ENCODE measurements around the gene CAVIN1.

Gene CAVIN1

DNA sequence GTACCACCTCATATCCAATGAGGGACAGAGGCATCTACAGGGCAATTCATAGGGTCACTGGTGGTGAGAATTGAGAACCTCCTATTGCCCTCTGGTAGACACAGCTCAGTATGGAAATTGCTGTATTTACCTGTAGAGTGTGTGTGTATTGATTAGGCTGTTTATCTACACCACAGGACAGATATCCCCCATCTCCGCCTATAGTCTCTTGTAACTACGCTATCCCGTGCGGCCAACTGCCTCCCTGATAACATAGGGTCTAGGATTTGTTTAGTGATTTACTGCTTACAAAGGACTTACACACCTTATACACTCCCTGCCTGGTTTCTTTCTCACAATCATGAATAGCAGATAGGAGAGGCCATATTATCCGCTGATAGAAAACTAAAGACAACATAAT is 33.2 kb downstream of the CAVIN1 start:
- no peaks in the 10 kb centered on the region for H3K27me3 ChIP-seq (ENCODE audit: insufficient read depth, low read length)
- peaks cover 11% of the 10 kb centered on the region for H3K4me1 ChIP-seq (ENCODE audit: control insufficient read depth, insufficient read depth, low read length, unreplicated experiment)
- peak overlapping the region; percentile 88; the same call in 1 of the 2 replicates for H3K27ac ChIP-seq (ENCODE audit: low read depth, low read length)
- no peak overlapping the region for H3K4me3 ChIP-seq (ENCODE audit: low read depth, low read length)
- peaks cover 32% of the 10 kb centered on the region for H3K79me2 ChIP-seq (ENCODE audit: control insufficient read depth, insufficient read depth, low read length, unreplicated experiment)
- no peaks in the 10 kb centered on the region for H3K36me3 ChIP-seq (ENCODE audit: insufficient read depth, low read length)
- no peak overlapping the region for H2AFZ ChIP-seq (ENCODE audit: low read length, unreplicated experiment)

DNA sequence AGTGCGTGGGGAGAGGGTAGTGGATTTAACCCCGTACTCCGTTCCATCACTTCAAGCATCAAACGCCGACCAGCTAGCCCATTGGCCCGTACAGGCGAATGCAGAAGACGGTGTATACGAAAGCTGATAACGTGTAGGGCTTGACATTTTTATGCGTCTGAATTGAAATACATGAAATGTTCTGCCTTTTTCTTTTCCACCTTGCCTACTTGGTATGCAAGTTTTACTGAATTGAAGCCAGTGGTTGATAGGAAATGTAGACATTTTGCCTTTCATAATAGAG is 34.0 kb downstream of the CAVIN1 start:
- Histone ChIP-seq H3K27me3 (ENCODE audit: insufficient read depth, low read length) (no peaks in the 10 kb centered on the region), H3K36me3 (ENCODE audit: insufficient read depth, low read length) (no peaks in the 10 kb centered on the region), H2AFZ (ENCODE audit: low read length, unreplicated experiment) (peak overlapping the region; percentile 49), H3K4me1 (ENCODE audit: control insufficient read depth, insufficient read depth, low read length, unreplicated experiment) (peaks cover 11% of the 10 kb centered on the region), H3K27ac (ENCODE audit: low read depth, low read length) (peak overlapping the region; percentile 88), H3K4me3 (ENCODE audit: low read depth, low read length) (peak overlapping the region; percentile 75), H3K79me2 (ENCODE audit: control insufficient read depth, insufficient read depth, low read length, unreplicated experiment) (peaks cover 41% of the 10 kb centered on the region)

DNA sequence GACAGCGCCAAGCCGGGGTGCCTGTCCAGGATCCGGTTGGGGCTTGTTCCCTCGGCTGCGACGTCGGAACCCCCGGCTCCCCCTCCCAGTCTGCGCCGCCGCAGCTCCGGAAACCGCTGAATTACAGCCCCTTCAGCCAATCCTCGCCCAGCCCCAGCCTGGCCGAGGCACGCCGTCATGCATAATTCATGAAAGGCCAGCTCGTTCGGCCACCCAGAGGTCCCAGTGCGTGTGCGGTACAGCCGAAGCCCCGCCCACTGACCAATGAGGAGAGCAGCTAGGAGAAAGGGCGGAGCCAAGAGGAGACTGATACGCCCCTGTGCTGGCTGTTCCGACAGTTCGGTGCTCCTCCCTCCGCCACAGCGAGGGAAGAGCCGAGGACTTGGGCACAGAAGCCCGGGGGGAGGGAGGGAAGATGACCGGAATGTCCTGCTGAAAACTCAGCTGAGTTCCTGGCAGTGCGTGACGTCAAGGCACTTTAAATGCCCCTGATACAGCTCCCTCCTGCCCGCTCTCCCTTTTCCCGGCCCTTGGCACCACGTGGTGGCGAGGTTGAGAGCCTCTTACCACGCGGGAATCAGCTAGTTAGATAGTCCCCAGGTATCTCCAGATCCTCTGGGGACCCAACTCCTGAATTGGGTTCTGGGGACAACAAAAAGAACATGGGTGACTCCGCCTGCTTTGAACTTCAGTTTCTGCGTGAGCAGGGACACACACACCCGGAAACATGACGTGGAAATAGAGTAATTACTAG is 34.5 kb downstream of the CAVIN1 start, which contains the start of gene STAT3:
STAT3 (minus strand) TSS at position 62 of the 754 bp plus-strand sequence. CDS start 39,926 bp downstream, outside the sequence.
- Histone ChIP-seq H3K27me3 (ENCODE audit: insufficient read depth, low read length) (no peaks in the 10 kb centered on the region), H3K36me3 (ENCODE audit: insufficient read depth, low read length) (no peaks in the 10 kb centered on the region), H3K4me1 (ENCODE audit: control insufficient read depth, insufficient read depth, low read length, unreplicated experiment) (peaks cover 11% of the 10 kb centered on the region), H3K79me2 (ENCODE audit: control insufficient read depth, insufficient read depth, low read length, unreplicated experiment) (peaks cover 44% of the 10 kb centered on the region), H2AFZ (ENCODE audit: low read length, unreplicated experiment) (peak within 1 kb of the TSS; percentile 49), H3K27ac (ENCODE audit: low read depth, low read length) (peak within 1 kb of the TSS; percentile 88), H3K4me3 (ENCODE audit: low read depth, low read length) (peak within 1 kb of the TSS; percentile 84)

DNA sequence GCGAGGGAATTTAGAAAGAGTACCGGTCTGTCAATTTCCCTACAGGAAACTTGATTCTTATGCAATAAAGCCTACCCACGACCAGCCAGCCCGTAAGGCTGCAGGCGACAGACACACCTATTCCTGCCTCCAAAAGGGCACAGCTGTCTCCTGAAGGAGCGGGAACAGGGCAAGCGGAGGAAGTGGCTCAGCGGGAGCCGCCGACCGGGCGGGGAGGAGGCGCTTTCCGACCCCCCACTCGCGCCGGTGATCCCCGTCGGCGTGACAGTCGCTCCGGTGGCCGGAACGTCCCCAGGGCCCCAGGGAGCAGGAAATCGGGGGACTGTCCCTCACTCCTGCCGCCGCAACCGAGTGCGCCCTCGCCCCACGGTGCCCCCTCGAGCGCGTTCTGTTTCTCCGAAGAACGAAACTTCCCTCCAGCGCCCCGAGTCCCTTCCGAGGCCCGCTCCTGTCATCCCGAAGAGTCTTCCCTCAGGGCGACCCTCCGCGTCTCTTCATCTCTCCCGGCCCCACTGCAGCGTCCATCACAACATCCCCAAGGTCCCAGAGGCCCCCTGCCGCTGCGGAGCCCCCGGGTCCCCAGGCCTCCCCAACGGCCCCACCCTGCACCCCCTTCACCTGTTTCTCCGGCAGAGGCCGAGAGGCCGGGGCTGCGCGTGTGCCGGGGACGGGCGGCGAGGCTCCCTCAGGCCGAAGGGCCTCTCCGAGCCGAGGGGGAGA is 35.2 kb downstream of the CAVIN1 start:
- H3K36me3 ChIP-seq (ENCODE audit: insufficient read depth, low read length): no peaks in the 10 kb centered on the region
- H2AFZ ChIP-seq (ENCODE audit: low read length, unreplicated experiment): peak overlapping the region; percentile 15
- H3K4me3 ChIP-seq (ENCODE audit: low read depth, low read length): peak overlapping the region; percentile 84
- H3K79me2 ChIP-seq (ENCODE audit: control insufficient read depth, insufficient read depth, low read length, unreplicated experiment): peaks cover 51% of the 10 kb centered on the region
- H3K27me3 ChIP-seq (ENCODE audit: insufficient read depth, low read length): no peaks in the 10 kb centered on the region
- H3K4me1 ChIP-seq (ENCODE audit: control insufficient read depth, insufficient read depth, low read length, unreplicated experiment): peaks cover 11% of the 10 kb centered on the region
- H3K27ac ChIP-seq (ENCODE audit: low read depth, low read length): peak overlapping the region; percentile 85

DNA sequence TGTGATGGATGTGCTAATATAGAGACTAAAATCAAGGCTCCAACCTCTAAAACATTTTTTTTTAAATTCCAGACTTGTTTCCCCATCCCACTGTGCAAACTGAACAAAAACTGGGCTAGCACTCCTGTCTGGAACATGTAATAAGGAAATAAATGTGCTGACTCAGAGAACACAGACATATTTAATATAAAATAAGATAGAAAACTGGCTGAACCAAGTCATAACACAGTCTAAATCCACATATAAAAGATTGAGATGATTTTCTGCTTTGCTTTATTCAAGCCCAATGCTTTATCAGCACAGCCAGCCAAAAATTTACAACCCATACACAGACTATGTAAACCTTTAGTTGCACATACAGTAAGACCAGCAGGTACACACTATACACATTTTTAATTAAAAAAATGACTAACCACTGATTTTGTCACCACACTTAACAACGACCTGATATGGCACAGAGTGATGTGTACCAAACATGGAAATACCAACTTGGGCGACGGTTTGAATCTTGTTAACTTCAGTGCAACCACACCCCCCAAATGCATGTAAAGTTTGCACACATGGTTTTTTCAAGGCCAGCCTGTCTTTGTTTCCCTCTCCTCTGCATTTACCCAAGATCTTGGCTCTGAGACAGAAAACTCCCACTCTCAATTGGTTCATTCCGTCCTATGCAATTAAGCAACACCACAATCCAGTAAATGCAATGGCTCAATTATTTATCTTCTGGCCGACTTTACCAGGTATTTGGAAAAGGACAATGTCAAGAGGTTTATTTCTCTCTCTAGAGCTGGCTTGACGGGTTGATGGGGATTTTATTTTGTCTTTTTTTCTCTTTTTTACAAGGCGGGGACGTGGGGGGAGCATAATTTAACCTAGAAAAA is 36.0 kb downstream of the CAVIN1 start:
- peaks cover 58% of the 10 kb centered on the region for H3K79me2 ChIP-seq (ENCODE audit: control insufficient read depth, insufficient read depth, low read length, unreplicated experiment)
- H3K27me3 ChIP-seq (ENCODE audit: insufficient read depth, low read length): no peaks in the 10 kb centered on the region
- H3K4me3 ChIP-seq (ENCODE audit: low read depth, low read length): peak overlapping the region; percentile 84
- peaks cover 11% of the 10 kb centered on the region for H3K4me1 ChIP-seq (ENCODE audit: control insufficient read depth, insufficient read depth, low read length, unreplicated experiment)
- no peaks in the 10 kb centered on the region for H3K36me3 ChIP-seq (ENCODE audit: insufficient read depth, low read length)
- H3K27ac ChIP-seq (ENCODE audit: low read depth, low read length): peak overlapping the region; percentile 85
- no peak overlapping the region for H2AFZ ChIP-seq (ENCODE audit: low read length, unreplicated experiment)

DNA sequence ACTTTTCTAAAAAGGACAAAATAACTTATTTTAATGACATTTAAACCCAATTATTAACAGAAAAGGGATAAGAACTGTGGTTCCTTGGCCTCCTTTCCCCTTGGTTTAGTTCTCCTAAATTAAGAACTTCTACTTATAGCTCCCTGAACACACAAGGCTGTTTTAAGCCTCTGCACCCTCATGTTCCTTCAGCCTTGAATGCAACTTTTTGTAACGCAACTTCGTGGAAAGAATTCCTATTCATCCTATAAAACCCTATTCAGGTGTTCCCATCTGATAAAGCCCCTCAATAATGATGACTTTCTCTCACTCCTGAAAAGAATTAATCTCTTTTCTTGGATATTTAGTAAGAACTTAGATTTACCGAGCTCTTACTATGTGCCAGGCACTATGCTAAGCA is 41.2 kb downstream of the CAVIN1 start:
- Histone ChIP-seq H3K27me3 (ENCODE audit: insufficient read depth, low read length) (no peaks in the 10 kb centered on the region), H3K4me3 (ENCODE audit: low read depth, low read length) (no peak overlapping the region), H3K79me2 (ENCODE audit: control insufficient read depth, insufficient read depth, low read length, unreplicated experiment) (peaks cover 95% of the 10 kb centered on the region), H3K27ac (ENCODE audit: low read depth, low read length) (no peak overlapping the region), H3K4me1 (ENCODE audit: control insufficient read depth, insufficient read depth, low read length, unreplicated experiment) (peaks cover 22% of the 10 kb centered on the region), H2AFZ (ENCODE audit: low read length, unreplicated experiment) (no peak overlapping the region), H3K36me3 (ENCODE audit: insufficient read depth, low read length) (no peaks in the 10 kb centered on the region)

DNA sequence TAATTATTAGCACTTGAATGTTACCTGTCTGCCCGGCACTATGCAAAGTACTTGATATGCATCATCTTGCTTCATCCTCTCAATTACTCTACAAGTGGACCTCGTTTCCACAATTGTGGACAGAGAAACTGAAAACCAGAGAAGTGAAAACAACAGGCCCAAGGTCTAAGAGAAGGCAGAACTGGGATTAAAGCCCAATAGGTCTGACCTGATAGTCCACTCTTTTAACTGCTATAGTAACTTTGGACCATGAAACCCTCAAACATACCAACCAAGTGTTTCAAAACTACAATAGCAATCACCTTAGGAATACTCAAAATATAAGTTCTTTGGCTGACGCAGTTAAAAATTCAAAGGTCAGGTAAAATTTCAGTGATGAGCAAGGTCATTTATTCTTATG is 42.1 kb downstream of the CAVIN1 start:
- no peak overlapping the region for H2AFZ ChIP-seq (ENCODE audit: low read length, unreplicated experiment)

DNA sequence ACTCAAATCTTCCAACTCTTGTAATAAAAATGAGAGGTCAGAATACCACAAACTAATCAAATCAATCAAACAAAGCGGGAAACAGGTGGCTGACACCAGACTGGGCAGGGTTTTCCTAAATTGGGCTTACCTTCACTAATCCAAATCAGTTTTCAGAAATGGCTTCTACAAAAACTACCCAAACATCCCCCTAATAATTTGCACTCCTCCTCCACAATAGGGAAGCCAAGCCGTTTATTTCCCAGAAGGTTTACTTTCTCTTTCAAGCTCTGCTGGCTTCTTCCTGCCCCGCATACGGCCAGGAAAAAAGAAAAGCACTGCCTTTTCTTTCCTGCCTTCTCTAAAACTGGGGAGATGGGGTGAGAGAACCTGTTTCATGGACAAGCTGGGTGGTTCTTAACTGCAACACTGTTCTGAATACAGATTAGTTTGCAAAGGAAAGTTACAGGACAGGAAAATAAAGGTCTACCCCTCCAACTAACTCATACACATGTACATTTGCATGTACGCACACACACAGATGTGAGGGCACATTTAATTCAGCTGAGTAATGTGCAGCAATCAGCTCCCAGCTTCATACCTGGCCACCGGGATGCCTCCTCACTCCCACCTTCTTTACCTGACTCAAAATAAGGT is 44.0 kb downstream of the CAVIN1 start:
- H3K36me3 ChIP-seq (ENCODE audit: insufficient read depth, low read length): no peaks in the 10 kb centered on the region
- H3K4me3 ChIP-seq (ENCODE audit: low read depth, low read length): peak overlapping the region; percentile 75
- no peaks in the 10 kb centered on the region for H3K27me3 ChIP-seq (ENCODE audit: insufficient read depth, low read length)
- peaks cover 87% of the 10 kb centered on the region for H3K79me2 ChIP-seq (ENCODE audit: control insufficient read depth, insufficient read depth, low read length, unreplicated experiment)
- peak overlapping the region; percentile 55 for H3K27ac ChIP-seq (ENCODE audit: low read depth, low read length)
- no peak overlapping the region for H2AFZ ChIP-seq (ENCODE audit: low read length, unreplicated experiment)
- peaks cover 17% of the 10 kb centered on the region for H3K4me1 ChIP-seq (ENCODE audit: control insufficient read depth, insufficient read depth, low read length, unreplicated experiment)

More for the DNA sequence above, 42.1 kb downstream of the CAVIN1 start:
- no peak overlapping the region for H3K4me3 ChIP-seq (ENCODE audit: low read depth, low read length)
- H3K4me1 ChIP-seq (ENCODE audit: control insufficient read depth, insufficient read depth, low read length, unreplicated experiment): peaks cover 17% of the 10 kb centered on the region
- no peaks in the 10 kb centered on the region for H3K27me3 ChIP-seq (ENCODE audit: insufficient read depth, low read length)
- H3K27ac ChIP-seq (ENCODE audit: low read depth, low read length): no peak overlapping the region
- H3K36me3 ChIP-seq (ENCODE audit: insufficient read depth, low read length): no peaks in the 10 kb centered on the region
- peaks cover 93% of the 10 kb centered on the region for H3K79me2 ChIP-seq (ENCODE audit: control insufficient read depth, insufficient read depth, low read length, unreplicated experiment)

DNA sequence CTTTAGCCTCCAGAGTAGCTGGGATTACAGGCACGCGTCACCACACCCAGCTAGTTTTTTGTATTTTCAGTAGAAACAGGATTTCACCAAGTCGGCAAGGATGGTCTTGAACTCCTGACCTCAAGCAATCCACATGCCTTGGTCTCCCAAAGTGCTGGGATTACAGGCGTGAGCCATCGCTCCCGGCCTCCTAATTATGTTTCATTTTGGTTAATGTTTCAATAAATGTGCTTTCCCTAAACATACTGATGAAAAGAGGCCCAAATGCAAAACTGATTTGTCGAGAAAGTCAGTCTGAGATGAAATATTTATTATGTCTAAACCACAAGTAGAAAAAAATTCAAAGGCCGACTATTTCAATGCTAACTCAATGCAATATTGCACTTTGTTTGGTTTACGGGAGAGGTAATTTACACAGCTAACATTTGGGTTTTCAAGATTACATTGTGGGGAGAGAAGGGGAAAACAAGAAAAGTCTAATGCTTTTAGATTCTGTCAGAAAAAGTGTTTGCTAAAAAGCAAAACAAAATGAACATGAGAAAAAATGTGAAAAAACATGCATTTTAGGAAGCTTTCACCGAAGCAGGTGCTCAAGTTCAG is 44.6 kb downstream of the CAVIN1 start:
- H3K79me2 ChIP-seq (ENCODE audit: control insufficient read depth, insufficient read depth, low read length, unreplicated experiment): peaks cover 86% of the 10 kb centered on the region
- peak overlapping the region; percentile 75 for H3K4me3 ChIP-seq (ENCODE audit: low read depth, low read length)
- peak overlapping the region; percentile 55; the same call in 1 of the 2 replicates for H3K27ac ChIP-seq (ENCODE audit: low read depth, low read length)
- no peaks in the 10 kb centered on the region for H3K36me3 ChIP-seq (ENCODE audit: insufficient read depth, low read length)
- no peak overlapping the region for H2AFZ ChIP-seq (ENCODE audit: low read length, unreplicated experiment)
- H3K4me1 ChIP-seq (ENCODE audit: control insufficient read depth, insufficient read depth, low read length, unreplicated experiment): peaks cover 17% of the 10 kb centered on the region
- H3K27me3 ChIP-seq (ENCODE audit: insufficient read depth, low read length): no peaks in the 10 kb centered on the region

DNA sequence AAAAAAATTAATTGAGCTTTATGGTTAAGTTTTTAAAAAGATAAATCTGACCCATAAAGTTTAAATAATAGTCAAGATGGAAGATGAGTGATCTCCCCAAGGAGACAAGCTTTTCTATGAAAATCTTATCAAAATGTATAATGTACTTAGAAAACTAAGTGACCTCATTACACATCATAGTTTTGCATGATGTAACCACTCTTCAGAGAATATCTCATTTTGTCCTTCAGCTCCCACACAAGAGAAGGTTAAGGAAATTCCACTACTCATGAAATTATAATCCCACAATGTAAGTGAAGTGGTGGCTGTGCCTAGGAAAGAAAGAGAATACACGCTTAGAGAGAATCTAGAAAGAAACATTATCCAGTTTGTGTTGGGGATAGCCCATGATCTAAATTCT is 49.2 kb downstream of the CAVIN1 start:
- Histone ChIP-seq H3K36me3 (ENCODE audit: insufficient read depth, low read length) (peaks cover 6% of the 10 kb centered on the region), H3K79me2 (ENCODE audit: control insufficient read depth, insufficient read depth, low read length, unreplicated experiment) (peaks cover 70% of the 10 kb centered on the region), H3K4me1 (ENCODE audit: control insufficient read depth, insufficient read depth, low read length, unreplicated experiment) (peaks cover 7% of the 10 kb centered on the region), H3K27ac (ENCODE audit: low read depth, low read length) (no peak overlapping the region), H3K27me3 (ENCODE audit: insufficient read depth, low read length) (no peaks in the 10 kb centered on the region), H3K4me3 (ENCODE audit: low read depth, low read length) (no peak overlapping the region), H2AFZ (ENCODE audit: low read length, unreplicated experiment) (no peak overlapping the region)
